Activated CD8-positive, alpha-beta T cell treated with anti-CD3 and anti-CD28 coated beads for 36 hours (primary cell): ENCODE data around the gene CDH24. TPM values are rescaled to one million over a fixed set of nuclear protein-coding genes. Genes with fewer than 3 reads are reported as not detected.
A peak's percentile ranks its signal among the peaks of the same experiment; 100 is the strongest.

Experiments
- ATAC-seq: fragments of 200-7000 bp; cut with Tn5 transposase; one replicate; pipeline ENCODE4 v1.10.0; 2021; ENCODE audit warnings: mild to moderate bottlenecking, moderate library complexity
- CTCF ChIA-PET: fragments of 350-600 bp; sonication (Branson Sonifier 250); formaldehyde crosslinking; loops from one replicate; lab custom pipeline; 2021; ENCODE audit warnings: antibody characterized with exemption; lab: Charles Lee
- POLR2A ChIA-PET: fragments of 350-600 bp; sonication (Branson Sonifier 250); formaldehyde crosslinking; loops from one replicate; lab custom pipeline; 2021; ENCODE audit warnings: antibody characterized with exemption; lab: Charles Lee
- DNase-seq: peaks from one replicate; pipeline ENCODE4 v3.0.0-alpha.2; 2020
- H3K27ac Mint-ChIP-seq: one replicate; pipeline ENCODE4 v1.8.0; 2021; ENCODE audit warnings: mild to moderate bottlenecking, mixed read lengths
- H3K27me3 Mint-ChIP-seq: one replicate; pipeline ENCODE4 v1.8.0; 2021; ENCODE audit warnings: mixed read lengths
- H3K36me3 Mint-ChIP-seq: one replicate; pipeline ENCODE4 v1.8.0; 2021; ENCODE audit warnings: low read depth, mixed read lengths
- H3K4me1 Mint-ChIP-seq: one replicate; pipeline ENCODE4 v1.8.0; 2021; ENCODE audit warnings: low read depth, mixed read lengths
- H3K4me3 Mint-ChIP-seq: one replicate; pipeline ENCODE4 v1.8.0; 2021; ENCODE audit warnings: mild to moderate bottlenecking, moderate library complexity, mixed read lengths
- H3K9me3 Mint-ChIP-seq: one replicate; pipeline ENCODE4 v1.8.0; 2021; ENCODE audit warnings: mixed read lengths
- CTCF ChIP-seq: fragments of 200-600 bp; IDR thresholded peaks from one replicate; pipeline ENCODE4 v1.8.0; 2022; ENCODE audit warnings: antibody characterized with exemption, mild to moderate bottlenecking
- intact Hi-C: fragments of 100-400 bp; cut with micrococcal nuclease; formaldehyde crosslinking; loops from one replicate; pipeline ENCODE4 v1.10.0; 2022
- total RNA-seq, 2 experiments: library from RNA; stranded (reverse); gene quantifications; one replicate each; pipeline ENCODE4 v1.2.3, GENCODE V29; 2021

The CDH24 gene
- total RNA-seq, 2 experiments from 2014 or later, result 0.69 to 0.72 TPM

DNA sequence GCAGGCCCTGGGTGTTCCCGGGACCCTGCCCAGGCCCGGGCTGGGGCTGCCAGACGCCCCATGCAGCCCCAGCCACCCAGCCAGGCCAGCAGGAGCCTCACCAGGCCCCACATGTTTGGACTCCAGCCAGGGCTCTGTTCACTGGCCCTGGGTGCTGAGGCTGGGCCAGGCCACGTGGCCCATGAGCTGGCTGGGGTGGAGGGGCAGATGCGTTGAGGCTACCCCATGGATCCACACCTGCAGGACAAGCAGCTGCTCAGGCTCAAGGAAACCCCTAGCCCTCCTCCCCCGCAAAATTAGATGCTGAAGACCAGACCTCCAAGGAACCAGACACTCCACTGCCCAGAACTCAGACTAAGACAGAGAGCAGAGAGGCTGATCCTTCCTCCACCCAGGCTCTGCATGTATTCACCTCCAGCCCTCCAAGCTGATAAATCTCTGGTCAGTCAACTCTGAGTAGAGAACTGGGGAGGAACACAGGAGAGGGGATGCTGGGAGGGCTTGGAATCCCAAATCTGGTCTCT lies 1.6 kb downstream of the CDH24 start:
- peaks cover 9% of the 10 kb centered on the region for H3K36me3 Mint-ChIP-seq
- peaks cover 19% of the 10 kb centered on the region for H3K4me1 Mint-ChIP-seq
- intact Hi-C loops, result loop anchor here (1.0 to 5.0 kb wide), 3 partner anchors 48 to 69 kb away; no protein-coding TSS in a partner anchor
- DNase-seq (no peak), ATAC-seq (no peak)
- peaks cover 7% of the 10 kb centered on the region for H3K27me3 Mint-ChIP-seq
- H3K27ac Mint-ChIP-seq, result no peak overlapping the region
- no peak for TF ChIP-seq CTCF
- ChIA-PET CTCF (interaction anchor here (1.1 to 16.5 kb wide), 15 partner anchors 12 to 101 kb away, joined by 3 to 518 read pairs (median 6); partner anchors contain the start of gene AJUBA), POLR2A (interaction anchor here (0.9 to 2.8 kb wide), 6 partner anchors 36 to 72 kb away, joined by 3 to 10 read pairs (median 5); no protein-coding TSS in a partner anchor)
- no peak overlapping the region for H3K4me3 Mint-ChIP-seq
- H3K9me3 Mint-ChIP-seq, result no peaks in the 10 kb centered on the region

GRCh38 chr14:23055147-23055550 lies 2.2 kb downstream of the CDH24 start:
- no peak for ATAC-seq
- Mint-ChIP-seq H3K36me3 (peaks cover 7% of the 10 kb centered on the region), H3K9me3 (no peaks in the 10 kb centered on the region), H3K27me3 (peaks cover 7% of the 10 kb centered on the region), H3K4me3 (no peak overlapping the region), H3K4me1 (peaks cover 19% of the 10 kb centered on the region), H3K27ac (no peak overlapping the region)
- intact Hi-C loops, result loop anchor here (5.0 kb wide), 1 partner anchor 48 kb away; no protein-coding TSS in a partner anchor
- ChIA-PET CTCF (interaction anchor here (0.7 to 16.5 kb wide), 17 partner anchors 12 to 120 kb away, joined by 3 to 518 read pairs (median 6); partner anchors contain the start of gene AJUBA), POLR2A (interaction anchor here (0.9 to 2.8 kb wide), 4 partner anchors 35 to 72 kb away, joined by 5 to 10 read pairs (median 6); no protein-coding TSS in a partner anchor)
- no peak for DNase-seq
- TF ChIP-seq CTCF, result no peak

- intact Hi-C loops, result no loop called here
- Mint-ChIP-seq H3K4me3 (no peak overlapping the region), H3K9me3 (no peaks in the 10 kb centered on the region), H3K27me3 (peaks cover 7% of the 10 kb centered on the region), H3K4me1 (peaks cover 19% of the 10 kb centered on the region), H3K27ac (no peak overlapping the region), H3K36me3 (peaks cover 5% of the 10 kb centered on the region)
- ChIA-PET POLR2A (interaction anchor here (0.9 to 2.8 kb wide), 4 partner anchors 47 to 71 kb away, joined by 4 to 10 read pairs (median 6); no protein-coding TSS in a partner anchor), CTCF (interaction anchor here (0.7 to 16.5 kb wide), 14 partner anchors 11 to 119 kb away, joined by 3 to 518 read pairs (median 6); partner anchors contain the start of gene AJUBA)
- DNase-seq, result peak; percentile 72
- no peak for ATAC-seq
- peak; percentile 62 for TF ChIP-seq CTCF
These were observed 3.1 kb downstream of the CDH24 start for GRCh38 chr14:23054000-23054811.

- H3K4me1 Mint-ChIP-seq, result peaks cover 19% of the 10 kb centered on the region
- intact Hi-C loops, result no loop called here
- peaks cover 5% of the 10 kb centered on the region for H3K36me3 Mint-ChIP-seq
- no peak overlapping the region for H3K27ac Mint-ChIP-seq
- TF ChIP-seq CTCF, result no peak
- POLR2A ChIA-PET, result interaction anchor here (1.3 kb wide), 1 partner anchor 46 kb away, joined by 4 read pairs; no protein-coding TSS in a partner anchor
- no peaks in the 10 kb centered on the region for H3K9me3 Mint-ChIP-seq
- DNase-seq (no peak), ATAC-seq (no peak)
- no peak overlapping the region for H3K4me3 Mint-ChIP-seq
- CTCF ChIA-PET, result interaction anchor here (1.1 to 16.5 kb wide), 7 partner anchors 13 to 80 kb away, joined by 3 to 518 read pairs (median 125); partner anchors contain the start of gene AJUBA
- H3K27me3 Mint-ChIP-seq, result peaks cover 7% of the 10 kb centered on the region
These were observed 3.9 kb downstream of the CDH24 start for GRCh38 chr14:23053426-23053825.
